ENCODE measurements around the gene NPAS3. TPM values are rescaled to one million over a fixed set of nuclear protein-coding genes. Genes with fewer than 3 reads are reported as not detected.

Gene NPAS3
- total and polyA plus RNA-seq, 2 of the 8 experiments (the other 6 are each of a cell fraction or from before 2014, with no cell fraction given) = 0.11 to 0.60 TPM

GRCh38 chr14:33332497-33332896 lies 393.8 kb downstream of the NPAS3 start:
- Histone ChIP-seq H2BK20ac (ENCODE audit: low read length) (no peak overlapping the region), H3K14ac (ENCODE audit: insufficient read length) (no peak overlapping the region), H3K27me3 (replicated peaks in 1 of 4; ENCODE audit: control insufficient read depth in 3 of 4, extremely low read depth in 1 of 4, insufficient read depth in 3 of 4, low read length in 3 of 4) (no peaks in the 10 kb centered on the region), H3K4me3 (ENCODE audit: extremely low read depth in 1 of 4, insufficient read depth in 2 of 4, low read depth in 3 of 4, low read length in 4 of 4) (no peak overlapping the region), H3K4me2 (ENCODE audit: insufficient read depth in 1 of 2, low read depth in 2 of 2, low read length in 2 of 2) (no peak overlapping the region), H3K9ac (replicated peaks in 1 of 4; ENCODE audit: extremely low read depth in 1 of 4, low read depth in 3 of 4, low read length in 3 of 4) (no peak overlapping the region), H3K79me2 (ENCODE audit: control insufficient read depth in 1 of 2, insufficient read depth in 2 of 2, low read length in 2 of 2) (no peaks in the 10 kb centered on the region), H2BK120ac (replicated peaks; ENCODE audit: low read depth, low read length) (no peak overlapping the region), H3K23me2 (ENCODE audit: low read depth, low read length) (no peaks in the 10 kb centered on the region), H3K79me1 (ENCODE audit: low read depth, low read length) (no peaks in the 10 kb centered on the region), H3K56ac (replicated peaks; ENCODE audit: insufficient read length, low read depth, low read length) (no peak overlapping the region), H3K36me3 (ENCODE audit: control insufficient read depth in 2 of 4, insufficient read depth in 4 of 4, low read length in 3 of 4) (no peaks in the 10 kb centered on the region), H2BK15ac (ENCODE audit: low read length) (no peak overlapping the region), H3K9me3 (ENCODE audit: insufficient read depth in 2 of 2, low read depth in 1 of 2, low read length in 1 of 2) (peaks cover 0 to 4% of the 10 kb centered on the region in 2 experiments; a peak in 2 of 4 replicates), H3K18ac (ENCODE audit: extremely low read depth, low read length) (no peak overlapping the region), H3K4me1 (replicated peaks in 1 of 4; ENCODE audit: control insufficient read depth in 3 of 4, insufficient read depth in 4 of 4, low read length in 3 of 4) (no peaks in the 10 kb centered on the region), H4K91ac (replicated peaks; ENCODE audit: insufficient read length, low read length) (no peak overlapping the region), H2BK5ac (ENCODE audit: low read depth, low read length) (no peak overlapping the region), H2AK5ac (ENCODE audit: low read depth, low read length) (no peak overlapping the region), H3K27ac (ENCODE audit: low read depth, low read length) (no peak overlapping the region), H3K4ac (replicated peaks; ENCODE audit: insufficient read length, low read depth, low read length) (no peak overlapping the region), H2BK12ac (ENCODE audit: low read depth, low read length) (no peak overlapping the region), H4K5ac (ENCODE audit: insufficient read length, low read depth, low read length) (no peak overlapping the region), H4K20me1 (replicated peaks in 1 of 2; ENCODE audit: control insufficient read depth in 1 of 2, insufficient read depth in 2 of 2, low read length in 2 of 2) (no peaks in the 10 kb centered on the region), H2AFZ (ENCODE audit: low read length) (no peak overlapping the region), H3K23ac (ENCODE audit: insufficient read length) (no peak overlapping the region), H4K8ac (ENCODE audit: extremely low read depth, insufficient read depth, low read length) (no peak overlapping the region)
- DNase-seq (ENCODE audit: low read depth in 1 of 2, low spot score in 2 of 2) = no peak
- ChIA-PET POLR2A (ENCODE audit: partially characterized antibody) (no interaction called here), CTCF (ENCODE audit: partially characterized antibody) (no interaction called here)
- FAIRE-seq = no peak
- WGBS, 2 experiments (ENCODE audit: extremely low coverage in 1 of 2, insufficient coverage in 1 of 2, insufficient read length in 1 of 2, insufficient replicate concordance in 2 of 2, low coverage in 1 of 2, low lambda C conversion rate in 2 of 2, missing lambda C conversion rate in 1 of 2) = 88% methylated on average over 6 of the region's 6 CpGs; no CpG with 5 or more reads in 1 of the 2 experiments
- TF ChIP-seq RBBP5 (IDR thresholded peaks at IDR 0.05; ENCODE audit: borderline replicate concordance, low read depth, low read length) = no peak
- no peak for TF ChIP-seq EZH2 (IDR thresholded peaks at IDR 0.05; ENCODE audit: low read depth, low read length, severe bottlenecking)
- no peak for TF ChIP-seq BRCA1 (IDR thresholded peaks at IDR 0.05; ENCODE audit: low read depth, low read length)
- TF ChIP-seq ZNF274 (IDR thresholded peaks at IDR 0.05; ENCODE audit: borderline replicate concordance, extremely low read depth, low read length) = no peak
- TF ChIP-seq CBX8 (IDR thresholded peaks at IDR 0.05; ENCODE audit: borderline replicate concordance, low read depth, low read length) = no peak
- no peak for TF ChIP-seq TEAD4 (IDR thresholded peaks at IDR 0.05; ENCODE audit: low read depth, low read length)
- TF ChIP-seq TBP (IDR thresholded peaks at IDR 0.05; ENCODE audit: low read depth, low read length) = no peak
- TF ChIP-seq KDM1A (IDR thresholded peaks at IDR 0.05; ENCODE audit: borderline replicate concordance, low read length) = no peak
- no peak for TF ChIP-seq E2F6 (IDR thresholded peaks at IDR 0.05)
- no peak for TF ChIP-seq RXRA (IDR thresholded peaks at IDR 0.05; ENCODE audit: insufficient read depth, low read depth, low read length)
- no peak for TF ChIP-seq POU5F1 (IDR thresholded peaks at IDR 0.05; ENCODE audit: low read depth, low read length)
- TF ChIP-seq SIX5 (IDR thresholded peaks at IDR 0.05; ENCODE audit: low read depth, low read length) = no peak
- no peak for TF ChIP-seq RNF2 (IDR thresholded peaks at IDR 0.05; ENCODE audit: borderline replicate concordance, low read depth, low read length, missing control alignments, poor library complexity, severe bottlenecking)
- TF ChIP-seq NANOG (IDR thresholded peaks at IDR 0.05; ENCODE audit: insufficient read depth, low read depth, low read length, poor library complexity, severe bottlenecking) = no peak

Measured in H1 (cell line).